Epithelial cell of prostate (primary cell): ENCODE results near the gene HPCAL1.
"Not testable (repeated sequence)": the region's sequence is repeated elsewhere in the genome, so short reads cannot be mapped to it uniquely, and the experiment has no call there.

Experiments used
- DNase-seq: peaks from one replicate; pipeline ENCODE4 v3.0.0-alpha.2; 2011; ENCODE audit warnings: low read depth, low spot score
- H3K27ac ChIP-seq: fragments of 450-650 bp; 2 replicates; pipeline ENCODE4 v1.5.1; 2017; ENCODE audit warnings: mild to moderate bottlenecking

HPCAL1 gene

DNA sequence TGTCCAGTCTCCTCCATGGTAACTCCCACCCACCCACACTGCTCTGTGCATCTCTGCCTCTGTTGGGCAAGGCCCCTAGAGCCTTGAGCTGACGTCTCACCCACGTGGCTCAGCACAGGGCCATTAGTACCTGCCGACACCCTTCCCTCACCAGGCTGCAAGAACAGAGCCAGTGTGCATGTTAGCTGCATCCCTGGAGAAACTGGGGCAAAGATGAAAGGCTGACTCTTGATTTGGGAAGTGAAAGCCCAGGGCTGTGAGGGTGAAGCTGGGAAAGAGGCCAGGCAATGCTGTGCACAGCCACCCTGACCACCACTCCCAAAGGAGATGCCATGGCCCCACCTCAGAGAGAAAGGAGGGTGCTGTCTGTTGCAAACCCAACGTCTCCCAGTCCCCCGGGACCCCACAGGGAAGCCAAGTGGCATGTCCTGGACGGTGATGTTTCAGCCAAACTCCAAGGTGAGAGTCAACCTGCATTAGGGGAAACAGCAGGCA is 20.0 kb upstream of the HPCAL1 start:
- no peak for DNase-seq
- peak overlapping the region; percentile 33 for H3K27ac ChIP-seq

GRCh38 chr2:10283106-10284062 is 19.3 kb upstream of the HPCAL1 start:
- H3K27ac ChIP-seq: peak overlapping the region; percentile 33
- no peak for DNase-seq

- DNase-seq: no peak
- no peak overlapping the region for H3K27ac ChIP-seq
Measured at GRCh38 chr2:10284108-10284870, 18.4 kb upstream of the HPCAL1 start.

GRCh38 chr2:10285191-10285555 is 17.5 kb upstream of the HPCAL1 start:
- no peak for DNase-seq
- H3K27ac ChIP-seq: no peak overlapping the region

- no peak overlapping the region for H3K27ac ChIP-seq
- DNase-seq: no peak
Measured at GRCh38 chr2:10285556-10286198, 17.0 kb upstream of the HPCAL1 start.

GRCh38 chr2:10286216-10287037 is 16.3 kb upstream of the HPCAL1 start:
- H3K27ac ChIP-seq: no peak overlapping the region
- DNase-seq: no peak

DNA sequence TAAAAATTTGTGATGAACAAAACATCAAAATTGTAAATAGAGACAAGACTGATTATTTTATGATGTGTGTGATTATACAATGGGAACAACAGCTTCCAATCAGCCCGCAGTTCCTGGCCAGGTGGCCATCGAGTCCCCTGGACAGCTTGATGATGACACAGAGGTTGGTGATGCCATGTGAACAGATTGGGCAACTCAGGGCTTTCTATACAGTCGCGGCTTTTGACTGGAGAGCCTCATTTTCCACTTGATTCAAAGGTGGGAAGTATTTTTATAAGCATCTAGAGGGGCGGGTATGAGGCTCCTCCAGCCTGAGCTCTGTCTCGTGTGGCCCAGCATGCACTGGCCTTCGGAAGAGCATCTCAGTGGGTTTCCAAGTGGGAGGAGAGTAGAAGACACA is 14.9 kb upstream of the HPCAL1 start:
- no peak for DNase-seq
- H3K27ac ChIP-seq: no peak overlapping the region

GRCh38 chr2:10288606-10289005 is 14.1 kb upstream of the HPCAL1 start:
- H3K27ac ChIP-seq: no peak overlapping the region
- DNase-seq: no peak

DNA sequence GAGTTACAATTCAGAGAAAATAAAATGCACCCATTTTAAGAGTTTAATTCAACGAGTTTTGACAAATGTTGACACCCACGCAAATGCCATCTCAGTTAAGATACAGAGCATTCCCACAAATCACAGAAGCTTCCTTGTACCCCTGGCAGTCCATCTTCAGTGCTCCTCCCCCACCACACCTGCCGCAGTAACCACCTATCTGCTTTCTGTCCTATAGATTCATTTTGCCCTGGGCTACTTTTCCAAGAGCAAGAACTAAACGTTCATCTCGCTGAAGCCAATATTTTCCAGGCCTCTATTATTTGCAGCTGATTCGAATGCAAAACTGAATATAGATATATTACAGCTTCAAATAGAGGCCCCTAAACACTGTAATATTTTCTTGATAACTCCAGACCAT is 13.4 kb upstream of the HPCAL1 start:
- no peak overlapping the region for H3K27ac ChIP-seq
- no peak for DNase-seq

GRCh38 chr2:10289891-10290290 is 12.8 kb upstream of the HPCAL1 start:
- peak; percentile 64 for DNase-seq
- H3K27ac ChIP-seq: no peak overlapping the region

- not testable (repeated sequence) for DNase-seq, H3K27ac ChIP-seq
Measured at GRCh38 chr2:10291376-10291775, 11.3 kb upstream of the HPCAL1 start.

- DNase-seq: no peak
- H3K27ac ChIP-seq: no peak overlapping the region
Measured at GRCh38 chr2:10292033-10292432, 10.7 kb upstream of the HPCAL1 start.

DNA sequence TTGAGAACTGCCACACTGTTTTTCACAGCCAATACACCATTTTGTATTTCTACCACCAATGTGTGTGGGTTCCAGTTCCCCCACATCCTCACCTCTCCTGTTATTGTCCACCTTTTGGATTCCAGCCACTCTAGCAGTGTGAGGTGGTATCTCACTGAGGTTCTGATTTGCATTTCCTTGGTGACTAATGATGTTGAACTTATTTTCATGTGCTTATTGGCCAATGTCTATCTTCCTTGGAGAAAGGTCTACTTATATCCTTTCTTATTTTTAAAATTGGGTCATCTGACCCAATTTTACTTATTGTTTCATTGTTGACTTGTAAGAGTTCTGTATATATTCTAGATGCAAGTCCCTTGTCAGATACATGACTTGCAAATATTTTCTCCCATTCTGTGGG is 9.1 kb upstream of the HPCAL1 start:
- no peak overlapping the region for H3K27ac ChIP-seq
- no peak for DNase-seq

GRCh38 chr2:10294077-10294476 is 8.6 kb upstream of the HPCAL1 start:
- no peak overlapping the region for H3K27ac ChIP-seq
- DNase-seq: no peak

DNA sequence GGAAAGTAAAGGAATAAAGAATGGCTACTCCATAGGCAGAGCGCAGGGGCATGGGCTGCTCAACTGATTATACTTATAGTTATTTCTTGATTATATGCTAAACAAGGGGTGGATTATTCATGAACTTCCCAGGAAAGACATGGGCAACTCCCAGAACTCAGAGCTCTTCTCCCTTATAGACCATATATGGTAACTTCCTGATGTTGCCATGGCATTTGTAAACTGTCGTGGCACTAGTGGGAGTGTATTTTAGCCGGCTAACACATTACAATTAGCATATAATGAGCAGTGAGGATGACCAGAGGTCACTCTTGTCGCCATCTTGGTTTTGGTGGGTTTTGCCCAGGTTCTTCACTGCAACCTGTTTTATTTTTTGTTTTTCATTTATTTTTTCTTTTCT is 7.1 kb upstream of the HPCAL1 start:
- not testable (repeated sequence) for H3K27ac ChIP-seq, DNase-seq

DNA sequence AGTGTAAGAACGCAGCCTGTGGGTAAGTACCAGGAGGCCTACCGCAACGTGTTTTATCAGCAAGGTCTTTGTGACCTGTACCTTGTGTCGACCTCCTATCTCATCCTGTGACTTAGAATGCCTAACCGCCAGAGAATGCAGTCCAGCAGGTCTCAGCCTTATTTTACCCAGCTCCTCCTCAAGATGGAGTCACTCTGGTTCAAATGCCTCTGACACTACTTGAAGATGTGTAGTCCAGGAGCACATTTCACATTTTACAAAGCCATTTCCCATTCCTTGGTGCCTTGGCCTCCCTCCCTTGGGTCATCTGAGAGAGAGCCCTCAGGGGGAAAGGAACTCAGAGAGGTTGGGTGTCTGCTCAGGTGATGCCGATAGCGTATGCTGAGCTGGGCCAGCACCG is 6.6 kb upstream of the HPCAL1 start:
- no peak for DNase-seq

DNA sequence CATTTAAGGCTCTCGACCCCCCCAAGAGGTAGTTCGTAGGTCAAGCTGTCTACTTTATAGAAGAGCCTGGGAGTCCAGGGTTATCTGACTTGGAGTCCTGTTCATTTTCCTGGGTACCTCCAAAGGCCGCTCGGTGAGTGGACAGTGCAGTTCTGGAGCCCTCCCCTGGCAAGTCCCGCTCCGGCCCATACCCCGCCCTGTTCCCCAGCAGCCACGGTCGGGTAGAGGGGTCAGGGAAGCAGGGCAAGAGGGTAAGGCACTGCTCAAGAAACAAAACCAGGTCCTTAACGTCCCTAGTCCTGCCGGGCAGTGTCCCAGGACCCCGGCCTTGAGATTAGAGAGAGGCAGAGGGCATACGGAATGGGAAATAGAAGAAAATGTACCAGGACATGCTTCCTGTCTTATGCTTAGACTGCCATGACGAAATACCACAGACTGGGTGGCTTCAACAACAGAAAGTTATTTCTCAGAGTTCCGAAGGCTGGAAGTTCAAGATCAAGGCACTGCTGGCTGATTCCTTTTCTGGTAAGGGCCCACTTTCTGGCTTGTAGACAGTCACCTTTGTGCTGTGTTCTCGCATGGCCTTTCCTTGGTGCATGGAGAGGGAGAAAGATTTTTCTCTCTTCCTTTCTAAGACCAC is 5.4 kb upstream of the HPCAL1 start:
- no peak for DNase-seq
- H3K27ac ChIP-seq: no peak overlapping the region

More for the DNA sequence above, 6.6 kb upstream of the HPCAL1 start:
- H3K27ac ChIP-seq: no peak overlapping the region

- no peak overlapping the region for H3K27ac ChIP-seq
- peak; percentile 29 for DNase-seq
Measured at GRCh38 chr2:10297959-10298531, 4.7 kb upstream of the HPCAL1 start.

DNA sequence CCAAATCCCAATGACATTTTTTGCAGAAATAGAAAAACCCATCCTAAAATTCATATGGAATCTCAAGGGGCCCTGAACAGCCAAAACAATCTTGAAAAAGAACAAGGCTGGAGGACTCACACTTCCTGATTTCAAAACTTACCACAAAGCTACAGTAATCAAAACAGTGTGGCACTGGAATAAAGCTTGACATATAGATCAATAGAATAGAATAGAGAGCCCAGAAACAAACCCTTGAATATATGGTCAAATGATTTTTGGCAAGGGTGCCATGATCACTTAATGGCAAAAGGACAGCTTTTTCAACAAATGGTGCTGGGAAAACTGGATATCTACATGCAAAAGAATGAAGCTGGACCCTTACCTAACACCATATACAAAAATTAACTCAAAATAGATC is 3.9 kb upstream of the HPCAL1 start:
- H3K27ac ChIP-seq, DNase-seq: not testable (repeated sequence)
